ENCODE results near the gene C1D.

GRCh38 chr2:68046224-68046623 lies 16.6 kb downstream of the C1D start:
- TF ChIP-seq POLR2A (IDR thresholded peaks at IDR 0.05; ENCODE audit: extremely low read depth, insufficient read length) (no peak), CTCF (IDR thresholded peaks at IDR 0.05; ENCODE audit: low read depth, low read length) (no peak)
